IPS-11a (cell line): ENCODE results near the gene UQCR10.
"Not testable (repeated sequence)": the region's sequence is repeated elsewhere in the genome, so short reads cannot be mapped to it uniquely, and the experiment has no call there.

ENCODE experiments used
- H3K4me3 ChIP-seq: one replicate; pipeline ENCODE4 v1.5.1; 2013; ENCODE audit warnings: low read depth, low read length, control low read depth

Gene UQCR10

DNA sequence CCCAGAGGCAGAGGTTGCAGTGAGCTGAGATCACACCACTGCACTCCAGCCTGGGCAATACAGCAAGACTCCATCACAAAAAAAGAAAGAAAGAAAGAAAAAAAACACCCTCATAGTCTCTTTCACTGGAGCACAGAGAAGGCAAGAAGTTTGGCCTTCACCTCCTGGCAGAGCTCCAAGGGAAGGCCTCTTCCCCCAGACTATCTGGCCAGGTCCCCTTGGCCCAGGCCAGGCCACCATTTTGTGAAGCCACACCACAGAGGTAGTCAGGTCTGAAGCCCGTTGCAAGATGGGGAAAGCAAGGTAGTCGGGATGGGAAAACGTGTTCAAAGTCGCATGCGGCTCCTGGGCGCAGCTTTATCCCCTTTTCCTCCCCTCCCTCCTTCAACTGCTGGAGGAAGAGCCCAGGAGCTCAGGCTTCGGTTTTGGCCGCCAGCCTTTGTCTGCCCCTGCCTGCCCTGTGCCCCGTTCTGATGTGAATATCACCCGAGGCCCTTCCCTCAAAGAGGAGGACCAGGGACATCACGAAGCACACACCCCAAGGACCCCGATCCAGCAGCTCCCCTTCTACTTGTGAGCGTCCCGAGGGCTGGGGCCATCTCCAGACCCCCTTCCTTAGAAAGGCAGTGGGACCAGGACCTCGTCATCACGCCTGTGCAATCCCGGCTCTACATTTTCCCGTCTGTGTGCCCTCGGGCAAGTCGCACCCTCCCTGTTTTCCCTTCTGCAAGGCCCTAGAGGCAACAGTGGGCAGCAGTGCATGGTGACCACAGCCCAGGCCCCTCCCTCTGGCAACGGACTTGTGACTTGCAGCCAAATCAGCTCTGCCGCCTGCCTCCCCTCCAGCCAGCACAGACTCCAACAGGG is 29.7 kb upstream of the UQCR10 start:
- H3K4me3 ChIP-seq, result no peak overlapping the region

DNA sequence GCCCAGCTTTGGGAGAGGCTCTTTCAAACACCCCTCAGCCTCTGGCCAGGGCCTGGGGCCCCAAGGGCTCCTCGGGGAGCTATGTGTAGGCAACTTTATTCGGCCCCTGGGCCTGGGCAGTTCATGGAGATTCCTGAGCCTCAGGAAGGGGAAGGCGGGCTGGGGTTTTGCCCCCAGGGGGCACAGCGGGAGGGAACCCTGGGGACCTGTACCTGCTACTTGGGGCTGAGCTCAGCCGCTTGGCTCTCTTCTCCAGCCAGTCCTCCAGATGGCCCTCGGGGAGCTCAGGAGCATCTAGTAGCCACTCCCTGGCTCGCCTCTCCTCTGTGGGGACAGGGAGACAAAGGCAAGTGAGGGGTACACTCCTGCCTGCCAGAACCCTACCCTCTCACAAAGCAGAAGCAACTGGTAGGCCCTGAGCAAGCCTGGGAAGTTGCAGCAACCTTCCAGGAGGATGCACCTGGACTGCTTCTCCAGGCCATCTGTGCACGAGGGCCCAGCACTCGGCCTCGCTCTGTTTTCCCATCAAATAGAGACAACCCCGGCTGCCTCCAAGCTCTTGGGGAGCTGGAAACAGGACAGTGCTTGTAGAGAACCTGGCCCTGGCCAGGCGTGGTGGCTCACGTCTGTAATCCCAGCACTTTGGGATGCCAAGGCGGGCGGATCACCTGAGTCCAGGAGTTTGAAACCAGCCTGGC is 28.9 kb upstream of the UQCR10 start:
- no peak overlapping the region for H3K4me3 ChIP-seq

- H3K4me3 ChIP-seq, result no peak overlapping the region
These were observed 27.8 kb upstream of the UQCR10 start for GRCh38 chr22:29739346-29739875.

DNA sequence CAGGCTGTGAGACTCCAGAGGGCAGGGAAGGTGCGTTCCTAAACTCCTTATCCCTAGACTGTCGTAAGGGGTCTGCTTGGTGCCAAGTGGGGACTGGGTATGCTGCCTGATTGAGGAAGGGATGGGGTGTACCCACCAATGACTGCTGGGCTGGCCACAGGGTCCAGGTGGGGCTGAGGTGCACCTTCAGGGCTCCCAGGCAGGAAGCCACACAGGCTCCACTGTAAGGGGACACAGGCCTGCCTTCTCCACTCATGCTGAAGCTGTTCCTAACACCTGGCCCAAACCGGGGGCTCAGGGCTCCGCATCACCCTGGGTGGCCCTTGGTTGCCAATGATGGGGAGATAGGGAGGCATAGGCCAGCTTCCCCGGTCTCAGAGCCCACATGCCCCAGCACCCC is 27.0 kb upstream of the UQCR10 start:
- no peak overlapping the region for H3K4me3 ChIP-seq

DNA sequence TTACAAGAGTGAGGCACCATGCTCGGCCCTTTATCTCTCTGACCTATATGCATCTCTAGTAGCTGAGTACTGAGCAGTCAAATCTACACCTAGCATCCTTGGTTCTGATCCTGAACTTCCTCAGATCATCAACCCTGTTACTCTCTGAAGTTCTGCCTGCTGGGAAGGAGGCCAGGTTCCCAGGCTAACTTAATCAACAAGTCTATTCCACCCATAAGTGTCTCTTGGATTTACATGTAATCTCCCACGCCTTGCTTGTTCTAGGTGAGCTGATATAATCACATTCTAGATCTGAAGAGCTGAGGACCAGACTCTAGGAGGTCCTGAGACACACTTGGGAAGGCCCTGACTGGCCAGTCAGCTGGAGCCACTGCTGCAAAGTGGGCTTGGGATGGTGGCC is 25.2 kb upstream of the UQCR10 start:
- no peak overlapping the region for H3K4me3 ChIP-seq

DNA sequence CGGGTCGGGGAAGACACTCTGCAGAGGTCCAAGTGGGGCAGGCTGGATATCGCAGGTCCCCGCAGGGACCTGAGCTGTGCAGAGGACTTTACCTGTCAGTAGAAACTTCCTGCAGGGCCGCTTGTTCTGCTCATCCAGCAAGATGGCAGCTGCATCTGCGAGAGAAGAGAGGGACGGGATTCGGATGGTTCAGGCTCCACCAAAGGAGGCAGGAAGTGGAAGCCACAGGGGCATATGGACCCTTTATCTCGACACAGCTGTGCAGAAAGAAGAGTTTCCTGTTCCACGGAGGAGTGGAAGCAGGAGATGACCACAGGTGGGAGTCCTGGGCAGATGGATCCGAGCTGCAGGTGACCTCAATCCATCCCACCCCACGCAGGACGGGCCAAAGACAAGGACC is 24.8 kb upstream of the UQCR10 start:
- no peak overlapping the region for H3K4me3 ChIP-seq

GRCh38 chr22:29744902-29745301 is 22.3 kb upstream of the UQCR10 start:
- H3K4me3 ChIP-seq, result no peak overlapping the region

DNA sequence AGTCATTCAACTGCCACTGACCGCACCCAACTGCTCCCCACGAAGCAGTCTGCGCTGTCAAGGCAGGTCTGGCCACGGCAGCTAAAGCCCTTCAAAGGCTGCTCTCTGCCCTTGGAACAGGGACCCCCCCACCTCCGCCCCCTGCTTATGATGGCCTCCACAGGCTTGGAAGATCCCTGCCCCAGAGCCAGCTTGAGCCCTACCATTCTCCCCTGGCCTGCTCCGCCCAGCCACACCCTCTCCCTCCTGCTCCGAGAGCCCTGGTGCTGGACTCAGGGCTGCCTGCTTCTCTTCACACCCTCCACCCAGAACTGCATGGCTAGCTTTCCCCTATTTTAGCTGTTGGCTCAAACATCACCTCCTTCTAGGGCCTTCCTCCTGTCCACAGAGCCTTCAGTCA is 19.3 kb upstream of the UQCR10 start:
- H3K4me3 ChIP-seq, result no peak overlapping the region

DNA sequence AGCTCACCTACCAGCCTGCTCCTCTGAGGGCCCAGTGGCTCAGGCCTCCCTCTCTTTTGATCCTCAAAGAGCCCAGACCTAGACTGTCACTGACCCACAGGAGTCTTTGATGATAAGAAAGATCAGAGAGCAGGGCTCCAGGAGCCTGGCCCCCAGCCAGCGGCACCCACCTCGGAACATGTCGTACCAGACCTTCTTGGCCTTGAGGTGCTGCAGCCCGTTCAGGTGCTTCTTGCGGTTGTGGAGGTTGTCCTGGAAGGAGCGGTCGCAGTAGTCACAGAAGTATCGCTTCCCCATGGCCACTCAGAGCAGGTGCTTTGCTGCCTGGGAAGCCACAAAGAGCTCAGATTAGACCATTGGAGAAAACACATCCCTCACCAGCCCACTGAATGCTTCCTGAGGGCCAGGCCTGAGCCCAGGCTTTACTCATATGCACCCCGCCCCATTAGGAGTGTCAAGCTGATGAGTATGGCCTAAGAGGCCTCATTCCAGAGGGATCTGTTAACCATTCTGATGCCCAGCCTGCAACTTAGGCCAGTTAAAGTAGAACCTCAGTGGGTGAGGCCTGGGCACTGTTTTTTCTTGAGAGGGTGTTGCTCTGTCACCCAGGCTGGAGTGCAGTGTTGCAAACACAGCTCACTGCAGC is 18.8 kb upstream of the UQCR10 start:
- no peak overlapping the region for H3K4me3 ChIP-seq

- no peak overlapping the region for H3K4me3 ChIP-seq
These were observed 17.1 kb upstream of the UQCR10 start for GRCh38 chr22:29750029-29750428.

DNA sequence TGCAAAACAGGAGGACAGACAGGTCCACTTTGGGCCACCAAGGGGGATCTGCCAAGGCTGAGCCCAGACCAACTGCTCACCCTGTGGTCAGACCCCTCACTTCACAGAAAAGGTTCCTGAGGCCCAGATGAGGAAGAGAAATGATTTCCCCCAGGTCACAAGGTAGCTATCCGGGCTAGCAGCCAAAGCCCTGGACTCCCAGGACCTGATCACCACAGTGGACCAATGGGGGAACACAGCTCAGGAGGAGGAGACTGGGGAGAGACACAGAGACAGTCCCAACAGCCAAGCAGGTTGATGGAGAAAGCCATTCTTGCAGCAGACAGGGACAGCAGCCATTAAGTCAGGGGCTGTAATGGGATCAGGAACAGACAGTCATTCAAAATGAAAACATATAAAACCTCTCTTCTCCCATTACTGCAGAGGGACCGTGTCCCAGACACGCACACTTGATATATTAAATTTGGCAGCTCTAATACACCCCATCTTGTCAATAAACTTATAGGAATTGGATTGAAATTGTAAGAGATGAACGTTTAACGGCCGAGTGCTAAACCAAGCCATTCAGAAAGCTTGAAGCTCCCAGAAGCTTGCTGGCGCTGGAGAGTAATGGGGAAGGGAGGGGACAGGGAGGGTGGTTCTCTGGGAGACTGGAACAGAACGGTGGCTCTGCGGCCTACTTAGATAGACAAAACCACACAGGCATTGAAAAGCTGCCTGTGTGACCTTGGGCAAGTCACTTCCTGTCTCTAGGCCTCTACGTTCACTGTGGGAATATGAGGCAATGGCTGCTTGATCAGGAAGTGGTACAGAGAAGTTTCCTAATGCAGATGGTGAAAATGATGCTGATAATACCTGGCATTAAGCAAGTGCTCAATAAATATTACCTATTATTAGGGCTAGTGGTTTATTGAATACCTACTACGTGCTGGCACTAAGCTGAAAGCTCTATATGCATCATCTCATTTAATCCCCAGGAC is 16.3 kb upstream of the UQCR10 start:
- H3K4me3 ChIP-seq, result no peak overlapping the region

DNA sequence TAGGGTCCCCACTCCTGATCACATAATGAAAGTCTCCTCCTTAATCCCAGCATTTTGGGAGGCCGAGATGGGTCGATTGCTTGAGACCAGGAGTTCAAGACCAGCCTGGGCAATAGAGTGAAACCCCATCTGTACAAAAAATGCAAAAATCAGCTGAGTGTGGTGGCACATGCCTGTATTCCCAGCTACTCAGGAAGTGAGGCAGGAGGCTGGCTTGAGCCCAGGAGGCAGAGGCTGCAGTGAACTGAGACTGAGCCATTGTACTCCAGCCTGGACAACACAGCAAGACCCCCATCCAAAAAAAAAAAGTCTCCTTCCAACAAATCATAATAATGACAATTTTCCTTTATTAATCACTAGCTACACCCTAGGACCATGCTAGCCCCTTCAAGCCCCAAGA is 15.5 kb upstream of the UQCR10 start:
- H3K4me3 ChIP-seq, result no peak overlapping the region

DNA sequence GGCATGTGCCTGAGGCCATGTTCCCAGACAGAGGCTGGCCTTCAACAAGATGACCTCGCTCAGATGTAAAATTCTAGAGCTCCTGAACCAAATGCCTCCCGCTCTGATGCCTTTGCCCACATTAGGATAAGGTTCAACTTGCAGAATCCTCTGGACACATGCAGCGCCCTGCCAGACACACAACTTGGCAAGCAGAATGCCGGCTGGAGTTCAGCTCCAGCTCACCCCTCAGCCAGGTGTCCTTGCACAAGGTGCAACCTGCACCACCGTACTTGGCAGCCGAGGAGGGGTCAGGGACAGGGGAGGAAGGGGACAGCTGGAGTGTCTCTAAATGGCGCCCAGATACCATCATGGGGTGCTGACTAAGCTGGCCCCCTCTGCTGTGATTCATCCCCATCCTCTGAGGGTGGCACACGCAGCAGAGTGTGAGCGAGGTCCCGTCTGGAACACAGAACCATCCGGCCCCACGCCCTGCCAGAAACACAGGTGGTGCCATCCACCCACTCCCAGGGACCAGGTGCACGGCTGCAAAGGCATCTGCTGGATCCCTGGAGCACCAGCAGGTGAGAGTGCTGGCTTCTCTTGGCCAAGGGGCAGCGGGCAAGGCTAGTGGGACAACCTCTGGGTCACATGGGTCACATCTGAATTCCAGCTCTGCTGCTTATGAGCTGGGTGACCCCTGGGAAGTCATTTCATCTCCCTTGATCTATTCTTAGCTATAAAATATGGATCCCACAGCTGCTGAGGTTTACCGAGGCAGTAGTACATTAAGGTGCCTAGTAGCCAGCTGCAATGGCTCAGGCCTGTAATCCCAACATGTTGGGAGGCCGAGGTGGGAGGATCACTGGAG is 13.1 kb upstream of the UQCR10 start:
- H3K4me3 ChIP-seq, result no peak overlapping the region

DNA sequence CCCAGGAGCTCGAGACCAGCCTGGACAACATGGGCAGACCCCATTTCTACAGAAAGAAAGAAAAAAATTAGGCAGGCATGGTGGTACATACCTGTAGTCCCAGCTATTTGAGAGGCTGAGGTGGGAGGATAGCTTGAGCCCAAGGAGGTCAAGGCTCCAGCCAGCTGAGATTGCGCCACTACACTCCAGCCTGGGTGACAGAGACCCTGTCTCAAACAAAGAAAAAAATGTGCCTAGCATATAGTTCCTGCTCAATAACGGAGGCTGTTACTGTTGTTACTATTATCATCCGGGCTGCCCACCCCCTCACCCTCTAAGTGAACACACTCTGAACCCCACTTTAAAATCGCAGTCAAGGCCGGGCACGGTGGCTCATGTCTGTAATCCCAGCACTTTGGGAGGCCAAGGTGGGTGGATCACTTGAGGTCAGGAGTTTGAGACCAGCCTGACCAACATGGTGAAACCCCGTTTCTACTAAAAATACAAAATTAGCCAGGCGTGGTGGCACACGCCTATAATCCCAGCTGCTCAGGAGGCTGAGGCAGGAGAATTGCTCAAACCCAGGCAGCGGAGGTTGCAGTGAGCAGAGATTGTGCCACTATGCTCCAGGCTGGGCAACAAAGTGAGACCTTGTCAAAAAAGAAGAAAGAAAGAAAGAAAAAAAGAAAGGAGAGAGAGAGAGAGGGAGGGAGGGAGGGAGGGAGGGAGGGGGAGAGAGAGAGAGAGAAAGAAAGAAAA is 12.3 kb upstream of the UQCR10 start:
- not testable (repeated sequence) for H3K4me3 ChIP-seq

DNA sequence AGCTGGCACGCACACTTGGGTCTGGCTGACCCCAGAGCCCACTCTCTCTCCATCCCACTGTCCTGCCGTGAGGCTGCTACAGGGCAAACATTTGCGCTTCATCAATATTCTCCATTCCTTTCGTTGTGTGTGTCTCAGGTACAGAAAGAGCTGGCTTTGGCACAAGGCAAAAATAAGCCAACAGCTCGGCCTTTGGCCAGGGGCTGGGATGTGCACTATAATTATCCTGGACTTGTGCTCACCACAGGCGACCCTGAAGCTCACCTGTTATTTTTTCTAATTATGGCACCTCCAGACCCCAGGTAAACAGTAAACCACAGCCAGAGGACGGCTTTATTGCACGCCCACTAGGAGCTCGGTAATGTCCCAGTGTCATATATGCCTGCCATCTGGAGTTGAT is 11.3 kb upstream of the UQCR10 start:
- no peak overlapping the region for H3K4me3 ChIP-seq

- no peak overlapping the region for H3K4me3 ChIP-seq
These were observed 10.8 kb upstream of the UQCR10 start for GRCh38 chr22:29756341-29756740.

DNA sequence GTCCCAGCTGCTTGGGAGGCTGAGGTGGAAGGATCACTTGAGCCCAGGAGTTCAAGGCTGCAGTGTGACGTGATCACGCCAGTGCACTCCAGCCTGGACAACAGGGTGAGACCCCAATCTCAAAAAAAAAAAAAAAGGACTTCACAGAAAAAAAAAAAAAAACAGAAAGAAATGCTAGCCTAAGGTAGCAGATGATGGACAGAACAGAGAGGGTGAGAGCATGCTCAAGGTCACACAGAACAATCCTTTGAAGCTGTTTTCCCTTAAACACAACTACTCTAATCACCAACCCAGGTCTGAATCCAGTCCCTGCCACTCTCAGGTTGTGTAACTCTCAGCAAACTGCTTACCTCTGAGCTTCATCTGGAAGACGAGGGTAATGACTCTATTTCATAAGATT is 10.1 kb upstream of the UQCR10 start:
- H3K4me3 ChIP-seq, result no peak overlapping the region

- H3K4me3 ChIP-seq, result no peak overlapping the region
These were observed 9.0 kb upstream of the UQCR10 start for GRCh38 chr22:29758068-29758622.

DNA sequence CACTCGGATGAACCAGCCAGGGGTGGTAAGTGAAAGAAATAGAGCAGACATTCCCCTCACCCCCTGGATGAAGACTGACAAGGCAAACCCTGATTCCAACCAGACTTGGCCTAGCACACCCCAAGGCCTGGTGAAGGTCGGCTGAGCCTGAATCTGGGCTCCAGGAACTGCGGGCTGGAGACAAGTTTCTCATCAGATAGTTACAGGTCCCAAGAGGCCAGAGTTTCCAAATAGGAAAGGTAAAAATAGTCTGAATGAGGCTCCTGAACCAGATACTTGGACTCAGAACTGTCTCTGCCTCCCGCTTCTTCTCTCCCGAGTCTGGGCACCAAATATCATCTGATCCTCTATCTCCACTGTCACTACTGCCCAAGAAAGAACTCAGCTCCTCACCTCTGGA is 8.2 kb upstream of the UQCR10 start:
- no peak overlapping the region for H3K4me3 ChIP-seq
